Effector memory CD4-positive, alpha-beta T cell (primary cell): ENCODE results near the gene SPAAR.
A peak's percentile ranks its signal among the peaks of the same experiment; 100 is the strongest.
"Not testable (repeated sequence)": the region's sequence is repeated elsewhere in the genome, so short reads cannot be mapped to it uniquely, and the experiment has no call there.

ENCODE experiments used
- DNase-seq, 3 donors: peaks; one replicate each; pipeline ENCODE4 v3.0.0-alpha.2; 2020
- H3K27ac ChIP-seq: 2 replicates; pipeline ENCODE4 v1.7.0; 2013; ENCODE audit warnings: mild to moderate bottlenecking, low read length, moderate library complexity; ENCODE audit not compliant: insufficient read depth, poor library complexity, severe bottlenecking
- H3K27me3 ChIP-seq: replicated peaks from 2 replicates; pipeline ENCODE4 v1.7.0; 2013; ENCODE audit warnings: mild to moderate bottlenecking, low read length; ENCODE audit not compliant: insufficient read depth, control insufficient read depth, poor library complexity, severe bottlenecking
- H3K36me3 ChIP-seq: 2 replicates; pipeline ENCODE4 v1.7.0; 2013; ENCODE audit warnings: mild to moderate bottlenecking, low read length, moderate library complexity; ENCODE audit not compliant: control insufficient read depth, insufficient read depth
- H3K4me1 ChIP-seq: 2 replicates; pipeline ENCODE4 v1.7.0; 2013; ENCODE audit warnings: low read length, mild to moderate bottlenecking; ENCODE audit not compliant: control insufficient read depth, insufficient read depth, poor library complexity, severe bottlenecking
- H3K4me3 ChIP-seq: 2 replicates; pipeline ENCODE4 v1.7.0; 2013; ENCODE audit warnings: low read length, low read depth, mild to moderate bottlenecking; ENCODE audit not compliant: insufficient read depth, poor library complexity, severe bottlenecking
- H3K9me3 ChIP-seq: 2 replicates; pipeline ENCODE4 v1.7.0; 2013; ENCODE audit warnings: mild to moderate bottlenecking, low read length, moderate library complexity; ENCODE audit not compliant: control insufficient read depth

SPAAR gene

DNA sequence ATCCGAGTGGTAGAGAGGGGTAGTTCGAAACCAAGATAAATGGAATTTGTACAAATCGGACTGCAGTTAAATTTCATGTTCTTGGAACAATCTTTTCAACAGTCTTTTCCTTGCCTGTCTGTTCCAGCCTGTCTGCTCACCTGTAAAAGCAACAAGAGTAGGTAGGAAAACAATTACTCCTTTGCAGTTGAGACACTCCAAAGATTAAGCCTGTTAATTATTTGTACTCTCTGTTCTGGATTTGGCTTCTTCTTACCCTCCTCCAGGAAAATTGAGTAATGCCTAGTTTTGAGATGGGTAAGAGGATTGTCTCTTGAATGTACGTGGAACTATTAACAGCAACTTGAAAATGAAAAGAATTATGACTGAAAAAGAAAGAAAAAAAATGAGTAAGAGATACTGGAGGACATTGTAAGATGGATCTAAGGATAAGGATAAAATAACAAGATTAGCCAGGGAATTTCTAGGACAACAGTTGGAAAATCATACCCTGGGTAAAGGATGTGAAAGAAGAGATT lies 24.3 kb downstream of the SPAAR start:
- no peaks in the 10 kb centered on the region for H3K9me3 ChIP-seq
- H3K27me3 ChIP-seq: no peaks in the 10 kb centered on the region
- no peak for DNase-seq
- no peak overlapping the region for H3K27ac ChIP-seq
- H3K36me3 ChIP-seq: no peaks in the 10 kb centered on the region
- no peak overlapping the region for H3K4me3 ChIP-seq
- peaks cover 5% of the 10 kb centered on the region for H3K4me1 ChIP-seq

DNA sequence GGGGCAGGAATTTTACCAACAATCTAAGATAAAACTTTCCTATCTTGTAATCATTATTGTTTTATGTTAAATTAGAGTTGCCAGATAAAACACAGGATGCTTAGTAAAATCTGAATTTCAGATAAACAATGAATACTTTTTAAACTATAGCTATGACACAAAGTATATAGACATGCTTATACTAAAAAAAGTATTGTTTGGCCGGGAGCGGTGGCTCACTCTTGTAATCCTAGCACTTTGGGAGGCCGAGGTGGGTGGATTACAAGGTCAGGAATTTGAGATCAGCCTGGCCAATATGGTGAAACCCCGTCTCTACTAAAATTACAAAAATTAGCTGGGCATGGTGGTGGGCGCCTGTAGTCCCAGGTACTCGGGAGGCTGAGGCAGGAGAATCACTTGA lies 24.8 kb downstream of the SPAAR start:
- not testable (repeated sequence) for H3K27me3 ChIP-seq, H3K36me3 ChIP-seq, DNase-seq, H3K9me3 ChIP-seq, H3K4me3 ChIP-seq, H3K27ac ChIP-seq, H3K4me1 ChIP-seq

DNA sequence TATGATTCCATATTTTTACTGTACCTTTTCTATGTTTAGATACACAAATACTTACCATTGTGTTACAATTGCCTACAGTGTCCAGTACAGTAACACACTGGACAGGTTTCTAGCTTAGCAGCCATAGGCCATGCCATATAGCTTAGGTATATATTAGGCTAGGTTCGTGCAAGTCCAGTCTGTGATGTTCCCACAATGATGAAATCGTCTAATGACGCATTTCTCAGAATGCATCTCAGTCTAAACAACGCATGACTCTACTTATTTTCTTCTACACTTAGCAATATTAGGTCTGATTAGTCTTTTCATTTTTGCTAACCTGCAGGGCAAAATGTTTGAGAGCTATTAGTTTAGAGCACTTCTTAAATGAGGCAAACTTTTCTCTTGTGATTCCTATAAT lies 26.0 kb downstream of the SPAAR start:
- H3K4me3 ChIP-seq: no peak overlapping the region
- no peak for DNase-seq
- H3K27ac ChIP-seq: no peak overlapping the region
- no peaks in the 10 kb centered on the region for H3K9me3 ChIP-seq
- H3K36me3 ChIP-seq: no peaks in the 10 kb centered on the region
- H3K4me1 ChIP-seq: peaks cover 20% of the 10 kb centered on the region
- H3K27me3 ChIP-seq: no peaks in the 10 kb centered on the region

DNA sequence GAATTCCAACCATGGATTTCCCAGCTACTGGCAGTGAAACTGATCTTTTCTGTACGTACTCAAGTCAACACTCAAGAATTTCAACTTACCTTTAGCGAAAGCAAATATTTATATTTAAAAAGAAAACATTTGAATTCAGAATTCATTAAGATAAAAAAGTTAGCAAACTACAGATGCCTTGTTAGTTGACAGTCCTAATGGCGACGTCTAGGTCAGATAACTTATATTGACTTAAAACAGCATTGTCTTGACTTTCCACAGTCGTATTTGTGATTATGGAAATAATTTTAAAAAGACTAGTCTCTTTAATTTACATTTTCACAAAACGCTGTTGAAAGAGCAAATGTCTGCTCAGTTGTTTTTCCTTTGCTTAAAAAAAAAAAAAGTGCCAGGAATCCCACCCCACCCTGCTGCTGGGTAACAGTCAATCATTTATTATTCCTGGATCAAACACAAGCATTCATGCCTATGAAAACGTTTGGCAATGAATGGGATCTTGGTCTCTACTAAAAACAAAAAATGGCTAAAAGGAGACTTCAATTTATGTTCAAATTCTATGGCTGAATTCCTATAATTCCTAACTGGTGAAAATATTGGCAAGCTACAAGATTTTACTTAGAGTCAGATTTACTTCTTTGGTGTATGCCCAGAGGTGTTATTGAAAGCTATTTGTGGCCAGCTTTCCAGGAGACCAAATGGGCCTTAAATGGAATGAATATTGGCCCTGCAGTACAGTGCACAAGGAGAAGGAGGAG lies 26.6 kb downstream of the SPAAR start:
- Histone ChIP-seq H3K27ac (no peak overlapping the region), H3K36me3 (no peaks in the 10 kb centered on the region), H3K4me3 (no peak overlapping the region), H3K4me1 (peaks cover 27% of the 10 kb centered on the region), H3K27me3 (no peaks in the 10 kb centered on the region), H3K9me3 (no peaks in the 10 kb centered on the region)
- no peak for DNase-seq

DNA sequence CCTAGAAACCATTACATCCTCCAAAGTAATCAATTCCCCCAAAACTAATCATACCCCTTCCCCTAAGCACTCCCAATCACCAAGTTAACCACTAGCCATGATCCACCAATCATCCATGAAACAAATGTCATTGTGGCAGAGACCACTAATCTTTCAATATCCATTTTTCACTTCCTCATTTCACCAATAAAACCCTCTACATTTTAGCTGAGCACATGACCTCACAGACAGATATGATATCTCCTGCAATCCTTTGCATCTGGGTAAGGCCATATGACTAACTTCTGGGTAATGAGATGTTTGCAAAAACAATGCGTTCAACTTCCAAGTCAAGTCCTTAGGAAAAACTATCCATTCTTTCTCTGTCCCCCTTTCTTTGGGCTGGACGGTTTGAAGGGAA lies 27.9 kb downstream of the SPAAR start:
- DNase-seq: no peak
- peaks cover 33% of the 10 kb centered on the region for H3K4me1 ChIP-seq

DNA sequence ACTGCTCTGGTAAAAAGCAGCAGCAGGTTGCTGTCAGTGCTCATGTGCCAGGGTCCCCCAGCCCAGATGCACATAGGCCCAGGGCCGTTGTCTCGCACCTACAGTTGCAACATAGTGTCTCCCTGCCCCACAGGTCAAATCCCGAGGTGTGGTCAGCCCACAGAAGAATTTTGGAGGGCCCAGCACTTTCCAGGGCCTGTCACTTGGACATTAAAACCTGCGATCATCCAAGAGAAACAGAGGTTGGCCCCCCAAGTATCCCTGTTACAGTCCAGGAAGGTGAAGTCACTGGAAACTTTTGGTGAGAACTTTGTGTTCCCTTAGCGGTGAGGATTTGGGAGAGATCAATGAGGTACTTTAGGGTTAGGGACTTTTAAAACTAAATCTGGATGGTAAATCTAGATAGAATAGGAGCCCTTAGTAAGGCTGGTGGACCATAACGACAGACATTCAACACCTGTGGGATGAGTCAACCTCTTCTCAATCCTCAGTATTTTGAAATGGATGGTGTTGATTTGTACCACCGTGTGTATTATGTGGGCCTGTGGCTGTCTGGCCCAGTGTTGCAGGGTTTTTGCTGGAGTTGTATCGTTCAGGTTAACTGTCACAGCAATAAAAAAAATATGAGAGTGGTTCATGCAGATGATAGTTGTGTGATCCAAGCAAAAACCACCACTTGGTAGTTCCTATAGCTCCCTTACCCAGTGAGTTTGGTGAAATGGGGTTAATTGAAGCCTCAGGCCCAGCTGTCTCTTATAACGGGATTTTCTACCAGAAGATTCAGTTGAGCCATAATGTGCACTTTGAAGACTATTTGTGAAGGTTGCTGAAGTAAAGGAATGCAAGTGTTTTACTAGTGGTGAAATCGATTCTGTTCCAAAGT lies 29.4 kb downstream of the SPAAR start:
- no peaks in the 10 kb centered on the region for H3K27me3 ChIP-seq
- DNase-seq: no peak
- H3K36me3 ChIP-seq: no peaks in the 10 kb centered on the region
- no peak overlapping the region for H3K27ac ChIP-seq
- H3K9me3 ChIP-seq: no peaks in the 10 kb centered on the region
- peaks cover 39% of the 10 kb centered on the region for H3K4me1 ChIP-seq
- no peak overlapping the region for H3K4me3 ChIP-seq

More for the DNA sequence above, 27.9 kb downstream of the SPAAR start:
- H3K9me3 ChIP-seq: no peaks in the 10 kb centered on the region
- H3K27ac ChIP-seq: no peak overlapping the region
- H3K27me3 ChIP-seq: no peaks in the 10 kb centered on the region
- H3K36me3 ChIP-seq: no peaks in the 10 kb centered on the region
- no peak overlapping the region for H3K4me3 ChIP-seq

DNA sequence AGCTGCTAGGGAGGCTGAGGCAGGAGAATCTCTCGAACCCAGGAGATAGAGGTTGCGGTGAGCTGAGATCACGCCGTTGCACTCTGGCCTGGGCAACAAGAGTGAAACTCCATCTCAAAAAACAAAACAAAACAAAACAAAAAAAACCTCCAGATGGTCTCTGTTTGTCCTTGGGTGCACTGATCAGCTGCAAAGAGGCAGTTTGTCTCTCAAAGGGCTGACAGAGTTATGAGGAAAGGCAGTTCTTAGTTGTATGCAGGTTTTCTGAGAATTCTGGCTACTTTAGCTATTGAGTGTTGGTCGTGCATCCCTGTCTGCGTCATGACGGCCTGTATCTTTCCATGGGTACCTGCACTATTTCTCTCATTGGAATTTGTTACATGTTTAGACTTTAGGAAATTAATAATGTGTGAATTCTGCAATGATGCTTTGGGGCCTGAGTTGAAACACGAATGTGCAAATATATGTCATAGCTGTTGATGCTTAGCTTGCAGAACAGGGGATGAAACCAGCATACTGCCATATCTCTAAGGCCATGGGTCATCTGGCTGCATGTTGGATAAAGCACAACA lies 30.5 kb downstream of the SPAAR start:
- H3K36me3 ChIP-seq: no peaks in the 10 kb centered on the region
- H3K9me3 ChIP-seq: no peaks in the 10 kb centered on the region
- no peak for DNase-seq
- H3K4me1 ChIP-seq: peaks cover 42% of the 10 kb centered on the region
- peak overlapping the region; percentile 2 for H3K27ac ChIP-seq
- no peaks in the 10 kb centered on the region for H3K27me3 ChIP-seq
- H3K4me3 ChIP-seq: no peak overlapping the region

DNA sequence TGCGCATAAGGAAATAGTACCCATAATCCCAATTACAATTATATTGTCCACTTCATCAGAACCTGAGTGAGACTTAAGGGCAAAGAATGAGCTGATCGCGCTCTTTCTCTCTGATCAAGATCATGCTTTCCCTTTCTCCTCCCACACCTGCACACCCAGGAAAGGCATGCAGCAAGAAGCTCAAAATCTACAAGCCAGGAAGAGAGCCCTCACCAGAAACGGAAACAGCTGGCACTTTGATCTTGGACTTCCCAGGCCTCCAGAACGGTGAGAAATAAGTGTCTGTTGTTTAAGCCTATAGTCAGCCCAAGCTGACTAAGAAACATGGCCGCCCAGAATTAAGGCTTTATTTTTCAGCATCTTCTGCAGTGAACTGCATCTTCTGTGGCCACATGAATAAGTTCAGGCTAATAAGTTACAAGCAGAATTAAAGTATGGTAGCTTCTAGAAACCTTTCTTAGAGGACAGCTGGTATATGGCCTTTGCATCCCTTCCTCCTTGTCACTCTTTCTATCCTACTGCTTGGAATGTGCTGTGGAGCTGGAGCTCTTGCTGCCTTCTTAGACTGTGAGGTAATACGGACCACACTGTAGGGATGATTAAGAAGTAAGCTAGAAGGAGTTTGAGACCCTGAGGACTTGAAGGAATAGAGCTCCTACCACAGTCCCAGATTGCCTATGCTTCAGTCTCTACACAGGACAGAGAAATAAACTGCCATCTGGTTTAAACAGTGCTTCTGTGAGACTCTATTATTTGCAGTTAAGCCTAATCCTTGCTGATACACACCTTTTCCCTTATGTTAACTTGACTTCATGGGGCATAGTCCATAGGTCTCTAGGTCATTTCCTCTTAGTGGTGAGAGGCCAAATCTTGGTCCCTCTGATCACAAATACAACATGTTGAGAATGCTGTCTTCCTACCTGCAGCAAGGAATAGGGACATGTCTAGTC lies 31.4 kb downstream of the SPAAR start:
- Histone ChIP-seq H3K4me1 (peaks cover 52% of the 10 kb centered on the region), H3K27me3 (no peaks in the 10 kb centered on the region), H3K9me3 (no peaks in the 10 kb centered on the region), H3K4me3 (no peak overlapping the region), H3K36me3 (no peaks in the 10 kb centered on the region), H3K27ac (peak overlapping the region; percentile 6)
- peak in 2 of 3 donors; percentile 15 to 22 for DNase-seq

DNA sequence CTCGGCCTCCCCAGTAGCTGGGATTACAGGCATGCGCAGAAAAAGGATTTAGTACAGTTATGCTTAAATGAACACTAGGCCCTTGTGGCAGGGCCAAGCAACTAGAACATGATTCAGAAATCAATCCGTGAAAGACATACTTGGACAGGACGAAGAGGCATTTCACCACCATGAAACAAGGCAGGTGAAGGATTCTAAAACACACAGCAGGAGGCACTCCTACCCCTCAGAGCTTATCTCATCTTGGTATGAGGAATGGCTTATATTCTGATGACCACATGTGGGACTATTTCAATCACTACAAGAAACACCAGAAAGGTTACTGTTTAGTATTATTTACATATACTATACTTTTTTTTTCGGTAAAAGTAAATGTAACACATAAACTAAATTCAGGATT lies 33.0 kb downstream of the SPAAR start:
- Histone ChIP-seq H3K27ac (no peak overlapping the region), H3K4me1 (peaks cover 55% of the 10 kb centered on the region), H3K27me3 (no peaks in the 10 kb centered on the region), H3K4me3 (no peak overlapping the region), H3K9me3 (no peaks in the 10 kb centered on the region), H3K36me3 (no peaks in the 10 kb centered on the region)
- no peak for DNase-seq
